HepG2 (cell line): Measurements from ENCODE around the gene MSANTD1. TPM values are rescaled to one million over a fixed set of nuclear protein-coding genes. Genes with fewer than 3 reads are reported as not detected.

Experiments
- ATAC-seq: fragments of 200-7000 bp; cut with Tn5 transposase; 3 replicates; pipeline ENCODE4 v1.9.1; 2020; ENCODE audit warnings: mild to moderate bottlenecking, moderate library complexity
- BruUV-seq: library from RNA; stranded (reverse); fragments of 400-500 nt; replicated peaks from 2 replicates; lab custom pipeline; 2021; lab: Mats Ljungman, UMichigan
- CTCF ChIA-PET: fragments of 300-600 bp; formaldehyde crosslinking; extraction: SDS; loops from one replicate; lab custom pipeline; 2021; ENCODE audit warnings: low total read pairs, inconsistent platforms, low intra/inter-chr PET ratio; lab: Yijun Ruan, JAX
- POLR2A ChIA-PET: fragments of 350-600 bp; sonication (Branson Sonifier 250); formaldehyde crosslinking; loops from one replicate; lab custom pipeline; 2020; ENCODE audit warnings: antibody characterized with exemption, inconsistent platforms; lab: Yijun Ruan, JAX
- DNase-seq: peaks from one replicate; pipeline ENCODE4 v3.0.0-alpha.2; 2015; ENCODE audit warnings: low spot score
- FAIRE-seq: peaks from 3 replicates; lab custom pipeline; 2011; peaks lifted over from hg19 to GRCh38; lab: Jason Lieb, UNC
- H2AFZ ChIP-seq: one replicate; pipeline ENCODE4 v1.6.1; 2011; ENCODE audit warnings: low read length, inconsistent platforms
- H3K27ac ChIP-seq: fragments of 300-600 bp; 3 replicates; pipeline ENCODE4 v1.8.0; 2011; ENCODE audit warnings: mixed run types, mild to moderate bottlenecking, mixed read lengths, low read length, inconsistent platforms; ENCODE audit not compliant: insufficient read depth; ENCODE audit errors: extremely low read length
- H3K27me3 ChIP-seq, 2 experiments: fragments of 200-600 bp in 1 of 2; 2 replicates in 1 of 2; 3 replicates in 1 of 2; pipeline versions ENCODE4 v1.6.0 to v1.8.0; 2011; ENCODE audit warnings: low read length in 2 of 2, mild to moderate bottlenecking in 2 of 2, moderate library complexity in 2 of 2, inconsistent platforms in 1 of 2; ENCODE audit not compliant: insufficient read depth in 2 of 2, control insufficient read depth in 1 of 2
- H3K36me3 ChIP-seq, 2 experiments: fragments of 200-600 bp in 1 of 2; replicated peaks in 1 of 2; 2 replicates in 1 of 2; 3 replicates in 1 of 2; pipeline versions ENCODE4 v1.5.1 to v1.8.0; 2011; ENCODE audit warnings: low read length in 2 of 2, inconsistent platforms in 1 of 2; ENCODE audit not compliant: insufficient read depth in 2 of 2, control insufficient read depth in 1 of 2
- H3K4me1 ChIP-seq: 2 replicates; pipeline ENCODE4 v1.5.1; 2012; ENCODE audit warnings: low read length, inconsistent platforms; ENCODE audit not compliant: insufficient read depth
- H3K4me2 ChIP-seq: 2 replicates; pipeline ENCODE4 v1.6.0; 2011; ENCODE audit warnings: low read depth, low read length, inconsistent platforms
- H3K4me3 ChIP-seq, 3 experiments: fragments of 200-600 bp in 1 of 3; sonication (generic), shearing (Covaris generic) in 1 of 3; replicated peaks in 1 of 3; 2 replicates each; pipeline ENCODE4 v1.5.1; 2011 to 2016; ENCODE audit warnings: low read length in 3 of 3, inconsistent platforms in 2 of 3, low read depth in 2 of 3, mild to moderate bottlenecking in 2 of 3, control low read depth in 1 of 3, mixed read lengths in 1 of 3; ENCODE audit not compliant: insufficient read depth in 1 of 3
- H3K79me2 ChIP-seq: one replicate; pipeline ENCODE4 v1.6.1; 2011; ENCODE audit warnings: low read length, inconsistent platforms; ENCODE audit not compliant: insufficient read depth
- H3K9ac ChIP-seq: 2 replicates; pipeline ENCODE4 v1.6.0; 2011; ENCODE audit warnings: mild to moderate bottlenecking, low read depth, low read length, inconsistent platforms; ENCODE audit not compliant: insufficient read depth
- H3K9me3 ChIP-seq: 2 replicates; pipeline ENCODE4 v1.5.1; 2012; ENCODE audit warnings: mild to moderate bottlenecking, low read length
- H4K20me1 ChIP-seq: 2 replicates; pipeline ENCODE4 v1.6.0; 2011; ENCODE audit warnings: inconsistent platforms, mild to moderate bottlenecking, low read length, moderate library complexity; ENCODE audit not compliant: insufficient read depth
- CENPX ChIP-seq: sonication (generic); formaldehyde crosslinking; IDR thresholded peaks from 2 replicates; pipeline ENCODE4 v1.9.0; 2021; ENCODE audit warnings: mild to moderate bottlenecking, missing genetic modification reagents, moderate library complexity
- EHMT2 ChIP-seq: fragments of 200-600 bp; sonication (generic); IDR thresholded peaks from 2 replicates; pipeline ENCODE4 v1.7.0; 2017; ENCODE audit warnings: antibody characterized with exemption, low read depth, low read length, borderline replicate concordance
- HNRNPLL ChIP-seq: fragments of 200-400 bp; formaldehyde crosslinking; IDR thresholded peaks from 2 replicates; pipeline ENCODE4 v1.6.1; 2017; ENCODE audit warnings: mild to moderate bottlenecking, low read depth, low read length; ENCODE audit not compliant: poor library complexity, severe bottlenecking
- MED13 ChIP-seq: sonication (generic); formaldehyde crosslinking; IDR thresholded peaks from 2 replicates; pipeline ENCODE4 v1.5.0; 2020; ENCODE audit warnings: missing genetic modification reagents
- NR3C1 ChIP-seq: sonication (generic); formaldehyde crosslinking; IDR thresholded peaks from 2 replicates; pipeline ENCODE4 v1.4.0; 2020; ENCODE audit warnings: missing genetic modification reagents
- PITX1 ChIP-seq: sonication (generic); formaldehyde crosslinking; IDR thresholded peaks from 2 replicates; pipeline ENCODE4 v1.5.1; 2020; ENCODE audit warnings: mild to moderate bottlenecking, missing genetic modification reagents
- PRDM10 ChIP-seq: sonication (generic); formaldehyde crosslinking; IDR thresholded peaks from 2 replicates; pipeline ENCODE4 v1.4.0; 2020; ENCODE audit warnings: low read depth, missing genetic modification reagents
- RBM39 ChIP-seq: fragments of 200-400 bp; formaldehyde crosslinking; IDR thresholded peaks from one replicate; pipeline ENCODE4 v1.6.1; 2018; ENCODE audit warnings: antibody characterized with exemption, mild to moderate bottlenecking, low read depth, low read length; ENCODE audit not compliant: poor library complexity, severe bottlenecking
- SMARCE1 ChIP-seq: fragments of 450-650 bp; IDR thresholded peaks from 2 replicates; pipeline ENCODE4 v1.6.1; 2017; ENCODE audit warnings: borderline replicate concordance
- TARDBP ChIP-seq: sonication (generic); formaldehyde crosslinking; IDR thresholded peaks from 2 replicates; pipeline ENCODE4 v1.8.0; 2022; ENCODE audit warnings: mild to moderate bottlenecking, missing genetic modification reagents
- ZBTB38 ChIP-seq: sonication (generic); formaldehyde crosslinking; IDR thresholded peaks from 2 replicates; pipeline ENCODE4 v1.5.1; 2020; ENCODE audit warnings: mild to moderate bottlenecking, missing genetic modification reagents
- ZNF30 ChIP-seq: sonication (generic); formaldehyde crosslinking; IDR thresholded peaks from 2 replicates; pipeline ENCODE4 v1.5.0; 2020; ENCODE audit warnings: mild to moderate bottlenecking, missing genetic modification reagents
- ZNF547 ChIP-seq: sonication (generic); formaldehyde crosslinking; IDR thresholded peaks from 2 replicates; pipeline ENCODE4 v1.5.1; 2020; ENCODE audit warnings: mild to moderate bottlenecking, missing genetic modification reagents
- ZNF580 ChIP-seq: IDR thresholded peaks from 2 replicates; pipeline ENCODE4 v1.6.1; 2016; ENCODE audit warnings: low read depth, borderline replicate concordance
- WGBS: methylation state at CpG from one replicate; pipeline ENCODE4 v1.1.6; 2017; ENCODE audit warnings: low lambda C conversion rate; 5-methylcytosine and 5-hydroxymethylcytosine counted together
- in situ Hi-C: cut with HindIII; loops from 2 replicates; pipeline ENCODE4 v1.10.0; 2017; ENCODE audit warnings: low pct_unique_long_range_greater_than_20kb; ENCODE audit not compliant: extremely low pct_ligation_motif_present
- intact Hi-C: fragments of 100-400 bp; cut with micrococcal nuclease; formaldehyde crosslinking; loops from one replicate; pipeline ENCODE4 v1.10.0; 2022; ENCODE audit not compliant: unreplicated experiment
- polyA plus RNA-seq, 8 experiments: library from polyadenylated mRNA; depleted of rRNA in 3 of 8; stranded (reverse) in 7 of 8; unstranded in 1 of 8; fragments of >200 nt; fragmentation: Illumina TruSeq in 4 of 8; extraction: Trizol in 4 of 8; gene quantifications; 2 replicates each; pipeline versions ENCODE4 v1.2.1 to v1.2.3, GENCODE V29; 2011 to 2016; ENCODE audit warnings: low read depth in 4 of 8, missing spikeins in 1 of 8, mixed read lengths in 1 of 8; ENCODE audit not compliant: insufficient read depth in 1 of 8
- total RNA-seq, 5 experiments: library from RNA; depleted of rRNA; stranded (reverse); fragments of >200 nt; fragmentation: Illumina TruSeq; extraction: Trizol; gene quantifications; 2 replicates each; pipeline ENCODE4 v1.2.3, GENCODE V29; 2016; ENCODE audit warnings: low read depth in 1 of 5
- TF ChIP-seq, protein P1 (sequence below): sonication (generic); formaldehyde crosslinking; IDR thresholded peaks from 2 replicates; pipeline ENCODE4 v1.5.0; 2020; ENCODE audit warnings: mild to moderate bottlenecking, missing genetic modification reagents
- TF ChIP-seq, protein P2 (sequence below): sonication (generic); formaldehyde crosslinking; IDR thresholded peaks from 2 replicates; pipeline ENCODE4 v1.4.0; 2020; ENCODE audit warnings: mild to moderate bottlenecking, missing genetic modification reagents

MSANTD1 gene
- total and polyA plus RNA-seq, 2 of the 13 experiments (the other 11 are each of a cell fraction or from before 2014, with no cell fraction given): 0.22 to 0.40 TPM

DNA sequence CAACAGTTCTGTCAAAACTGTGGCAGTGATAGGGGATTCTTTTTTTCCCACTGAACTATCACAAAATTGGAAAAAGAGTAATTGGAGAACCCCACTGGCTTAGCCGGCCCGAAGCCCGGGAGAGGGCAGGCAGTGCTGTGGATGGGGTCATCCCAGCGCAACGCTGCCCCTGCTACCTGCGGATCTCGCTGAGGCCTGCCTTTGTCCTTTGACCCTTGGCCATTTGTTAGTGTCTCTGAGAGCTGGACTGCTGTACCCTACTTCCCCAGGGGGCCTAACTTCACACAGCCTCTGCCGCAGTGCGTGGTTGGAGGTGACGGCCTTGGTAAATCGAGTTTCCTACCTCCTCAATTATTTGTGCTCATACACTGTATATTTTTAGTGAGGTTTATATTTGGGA is 43.0 kb upstream of the MSANTD1 start (continued):
- 0 out of 2 replicates have a peak, but pooled peaks have one; percentile 23 for TF ChIP-seq ZNF580 (CRISPR knock-in tag)

DNA sequence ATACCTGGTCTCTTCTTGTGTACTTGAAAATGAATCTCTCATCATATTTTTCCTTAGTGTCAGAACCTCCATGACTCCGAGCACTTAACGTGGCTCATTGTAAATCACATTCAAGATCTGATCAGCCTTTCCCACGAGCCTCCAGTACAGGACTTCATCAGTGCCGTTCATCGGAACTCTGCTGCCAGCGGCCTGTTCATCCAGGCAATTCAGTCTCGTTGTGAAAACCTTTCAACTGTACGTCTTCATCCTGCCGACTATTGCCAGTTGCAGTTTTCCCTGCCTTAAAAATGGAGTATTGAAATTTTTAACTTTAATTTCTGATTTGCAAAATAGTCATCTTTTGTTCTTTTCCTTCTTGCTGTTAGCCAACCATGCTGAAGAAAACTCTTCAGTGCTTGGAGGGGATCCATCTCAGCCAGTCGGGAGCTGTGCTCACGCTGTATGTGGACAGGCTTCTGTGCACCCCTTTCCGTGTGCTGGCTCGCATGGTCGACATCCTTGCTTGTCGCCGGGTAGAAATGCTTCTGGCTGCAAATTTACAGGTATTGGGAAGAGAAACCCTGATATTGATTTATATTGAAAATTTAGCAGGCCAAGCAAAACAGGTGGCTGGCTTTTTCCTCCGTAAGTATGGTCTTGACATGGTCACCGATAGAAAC is 42.4 kb upstream of the MSANTD1 start:
- H3K27ac ChIP-seq: peak overlapping the region; percentile 95
- peak; percentile 85 for TF ChIP-seq ZBTB38 (CRISPR knock-in tag)
- TF ChIP-seq MED13 (CRISPR knock-in tag): no peak
- TF ChIP-seq HNRNPLL: no peak
- TF ChIP-seq, protein P1, sequence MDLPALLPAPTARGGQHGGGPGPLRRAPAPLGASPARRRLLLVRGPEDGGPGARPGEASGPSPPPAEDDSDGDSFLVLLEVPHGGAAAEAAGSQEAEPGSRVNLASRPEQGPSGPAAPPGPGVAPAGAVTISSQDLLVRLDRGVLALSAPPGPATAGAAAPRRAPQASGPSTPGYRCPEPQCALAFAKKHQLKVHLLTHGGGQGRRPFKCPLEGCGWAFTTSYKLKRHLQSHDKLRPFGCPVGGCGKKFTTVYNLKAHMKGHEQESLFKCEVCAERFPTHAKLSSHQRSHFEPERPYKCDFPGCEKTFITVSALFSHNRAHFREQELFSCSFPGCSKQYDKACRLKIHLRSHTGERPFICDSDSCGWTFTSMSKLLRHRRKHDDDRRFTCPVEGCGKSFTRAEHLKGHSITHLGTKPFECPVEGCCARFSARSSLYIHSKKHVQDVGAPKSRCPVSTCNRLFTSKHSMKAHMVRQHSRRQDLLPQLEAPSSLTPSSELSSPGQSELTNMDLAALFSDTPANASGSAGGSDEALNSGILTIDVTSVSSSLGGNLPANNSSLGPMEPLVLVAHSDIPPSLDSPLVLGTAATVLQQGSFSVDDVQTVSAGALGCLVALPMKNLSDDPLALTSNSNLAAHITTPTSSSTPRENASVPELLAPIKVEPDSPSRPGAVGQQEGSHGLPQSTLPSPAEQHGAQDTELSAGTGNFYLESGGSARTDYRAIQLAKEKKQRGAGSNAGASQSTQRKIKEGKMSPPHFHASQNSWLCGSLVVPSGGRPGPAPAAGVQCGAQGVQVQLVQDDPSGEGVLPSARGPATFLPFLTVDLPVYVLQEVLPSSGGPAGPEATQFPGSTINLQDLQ (CRISPR knock-in tag): no peak
- TF ChIP-seq CENPX: no peak
- no peak for TF ChIP-seq ZNF30
- TF ChIP-seq PITX1 (CRISPR knock-in tag): no peak
- no peak for TF ChIP-seq RBM39
- no peak for TF ChIP-seq ZNF547 (CRISPR knock-in tag)
- no peak for TF ChIP-seq EHMT2
- TF ChIP-seq TARDBP (CRISPR knock-in tag): no peak
- 0 out of 2 replicates have a peak, but pooled peaks have one; percentile 33 for TF ChIP-seq PRDM10 (CRISPR knock-in tag)
- TF ChIP-seq SMARCE1: no peak
- TF ChIP-seq NR3C1 (CRISPR knock-in tag): no peak
- TF ChIP-seq, protein P2, sequence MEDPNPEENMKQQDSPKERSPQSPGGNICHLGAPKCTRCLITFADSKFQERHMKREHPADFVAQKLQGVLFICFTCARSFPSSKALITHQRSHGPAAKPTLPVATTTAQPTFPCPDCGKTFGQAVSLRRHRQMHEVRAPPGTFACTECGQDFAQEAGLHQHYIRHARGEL (CRISPR knock-in tag): no peak

More for the DNA sequence above, 42.4 kb upstream of the MSANTD1 start:
- 94% methylated on average over 18 of the region's 18 CpGs for WGBS
- H3K9ac ChIP-seq: peak overlapping the region; percentile 38
- no peaks in the 10 kb centered on the region for H3K27me3 ChIP-seq
- ChIA-PET CTCF (no interaction called here), POLR2A (no interaction called here)
- DNase-seq (no peak), ATAC-seq (no peak), FAIRE-seq (no peak)
- no peak overlapping the region; a peak in 1 of 6 replicates for H3K4me3 ChIP-seq
- in situ Hi-C loops (no loop called here), intact Hi-C loops (loop anchor here (5.0 to 10.0 kb wide), 2 partner anchors 58 to 96 kb away; no protein-coding TSS in a partner anchor)
- no peaks in the 10 kb centered on the region for H4K20me1 ChIP-seq
- no peak overlapping the region for H2AFZ ChIP-seq
- no TSS peak for BruUV-seq
- no peaks in the 10 kb centered on the region for H3K9me3 ChIP-seq
- peak overlapping the region; percentile 63 for H3K4me2 ChIP-seq
- peaks cover 84% of the 10 kb centered on the region for H3K4me1 ChIP-seq
- peaks cover 12 to 22% of the 10 kb centered on the region in 2 experiments; a peak in 4 of 5 replicates for H3K36me3 ChIP-seq
- H3K79me2 ChIP-seq: no peaks in the 10 kb centered on the region
